Measurements from ENCODE around the gene MAPK8IP3. TPM values are rescaled to one million over a fixed set of nuclear protein-coding genes. Genes with fewer than 3 reads are reported as not detected.

Gene MAPK8IP3
- polyA plus RNA-seq, 3 donors = 1.1 to 185 (median 2.1) TPM

DNA sequence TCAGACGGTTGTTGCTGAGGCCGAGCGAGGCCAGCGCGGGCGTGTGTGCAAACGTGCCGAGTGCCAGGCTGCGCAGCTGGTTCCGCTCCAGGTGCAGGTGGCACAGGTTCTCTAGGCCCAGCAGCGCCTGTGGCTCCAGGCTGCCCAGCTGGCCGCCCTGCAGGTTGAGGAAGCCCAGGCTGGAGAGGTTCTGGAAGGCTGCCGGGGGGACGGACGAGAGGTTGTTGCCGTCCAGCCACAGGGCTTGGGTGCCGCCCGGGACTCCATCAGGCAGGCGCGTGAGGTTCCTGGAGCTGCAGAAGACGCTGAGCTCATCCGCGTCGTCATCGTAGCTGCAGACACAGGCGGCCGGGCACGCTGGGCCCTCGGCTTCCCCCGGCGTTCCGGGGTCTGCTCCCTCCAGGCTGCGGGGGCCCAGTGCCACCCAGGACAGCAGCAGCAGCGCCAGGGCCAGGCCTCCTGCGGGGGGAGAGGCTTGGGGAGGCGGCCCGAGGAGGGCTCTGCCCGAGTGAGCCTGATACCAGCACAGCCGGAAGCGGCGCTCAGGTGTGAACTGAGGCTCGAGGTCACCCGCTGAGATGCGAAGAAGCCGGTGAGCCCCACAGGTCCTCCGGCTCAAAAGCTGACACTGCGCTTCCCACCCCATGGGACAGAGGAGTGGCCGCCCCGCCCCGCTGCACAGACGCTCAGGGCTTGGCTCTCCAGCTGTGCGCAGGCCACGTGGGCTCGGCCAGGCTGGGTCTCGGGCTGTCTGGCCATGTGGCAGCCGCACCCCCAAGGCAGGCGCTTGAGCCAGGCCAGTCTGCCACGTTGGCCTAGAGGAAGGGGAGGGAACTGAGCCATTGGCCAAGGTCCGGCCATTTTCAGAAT, 86.2 kb downstream of the MAPK8IP3 start:
- Mint-ChIP-seq H3K9me3 (peaks cover 0 to 7% (median 0%) of the 10 kb centered on the region in 7 donors), H3K27ac (no peak overlapping the region), H3K4me3 (no peak overlapping the region), H3K36me3 (peaks cover 7 to 34% of the 10 kb centered on the region in 2 donors), H3K4me1 (no peaks in the 10 kb centered on the region), H3K27me3 (ENCODE audit: low read depth in 3 of 3) (peaks cover 0 to 2% (median 0%) of the 10 kb centered on the region in 3 donors)
- Histone ChIP-seq H3K4me1 (ENCODE audit: control insufficient read depth in 1 of 2, insufficient read depth in 2 of 2, low read length in 2 of 2) (no peaks in the 10 kb centered on the region), H3K27ac (ENCODE audit: low read depth in 1 of 2, low read length in 2 of 2) (no peak overlapping the region), H3K9ac (ENCODE audit: insufficient read depth, low read length, poor library complexity, severe bottlenecking) (no peak overlapping the region), H3K27me3 (ENCODE audit: control insufficient read depth in 2 of 2, insufficient read depth in 2 of 2, low read length in 2 of 2) (no peaks in the 10 kb centered on the region), H3K9me3 (replicated peaks in 1 of 2; ENCODE audit: control insufficient read depth in 1 of 2, insufficient read depth in 1 of 2, low read length in 2 of 2) (no peaks in the 10 kb centered on the region), H3K36me3 (replicated peaks in 1 of 2; ENCODE audit: control insufficient read depth in 1 of 2, insufficient read depth in 2 of 2, low read length in 2 of 2) (peaks cover 32 to 34% of the 10 kb centered on the region in 2 donors), H4K20me1 (ENCODE audit: insufficient read depth, low read length) (peaks cover 9% of the 10 kb centered on the region), H3K4me3 (replicated peaks in 1 of 3; ENCODE audit: low read depth in 2 of 3, low read length in 3 of 3) (no peak overlapping the region), H3K4me2 (replicated peaks; ENCODE audit: extremely low read depth, low read length, poor library complexity, severe bottlenecking) (no peak overlapping the region), H2AFZ (ENCODE audit: insufficient read depth, low read depth, low read length, poor library complexity, severe bottlenecking) (no peak overlapping the region), H3K79me2 (ENCODE audit: insufficient read depth, low read length) (no peaks in the 10 kb centered on the region)
- WGBS (ENCODE audit: insufficient coverage) = 95% methylated on average over 59 of the region's 59 CpGs
- intact Hi-C loops (cut with micrococcal nuclease) = no loop called here
- TF ChIP-seq, protein P1, sequence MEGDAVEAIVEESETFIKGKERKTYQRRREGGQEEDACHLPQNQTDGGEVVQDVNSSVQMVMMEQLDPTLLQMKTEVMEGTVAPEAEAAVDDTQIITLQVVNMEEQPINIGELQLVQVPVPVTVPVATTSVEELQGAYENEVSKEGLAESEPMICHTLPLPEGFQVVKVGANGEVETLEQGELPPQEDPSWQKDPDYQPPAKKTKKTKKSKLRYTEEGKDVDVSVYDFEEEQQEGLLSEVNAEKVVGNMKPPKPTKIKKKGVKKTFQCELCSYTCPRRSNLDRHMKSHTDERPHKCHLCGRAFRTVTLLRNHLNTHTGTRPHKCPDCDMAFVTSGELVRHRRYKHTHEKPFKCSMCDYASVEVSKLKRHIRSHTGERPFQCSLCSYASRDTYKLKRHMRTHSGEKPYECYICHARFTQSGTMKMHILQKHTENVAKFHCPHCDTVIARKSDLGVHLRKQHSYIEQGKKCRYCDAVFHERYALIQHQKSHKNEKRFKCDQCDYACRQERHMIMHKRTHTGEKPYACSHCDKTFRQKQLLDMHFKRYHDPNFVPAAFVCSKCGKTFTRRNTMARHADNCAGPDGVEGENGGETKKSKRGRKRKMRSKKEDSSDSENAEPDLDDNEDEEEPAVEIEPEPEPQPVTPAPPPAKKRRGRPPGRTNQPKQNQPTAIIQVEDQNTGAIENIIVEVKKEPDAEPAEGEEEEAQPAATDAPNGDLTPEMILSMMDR (IDR thresholded peaks at IDR 0.05) = no peak
- no peak for DNase-seq

DNA sequence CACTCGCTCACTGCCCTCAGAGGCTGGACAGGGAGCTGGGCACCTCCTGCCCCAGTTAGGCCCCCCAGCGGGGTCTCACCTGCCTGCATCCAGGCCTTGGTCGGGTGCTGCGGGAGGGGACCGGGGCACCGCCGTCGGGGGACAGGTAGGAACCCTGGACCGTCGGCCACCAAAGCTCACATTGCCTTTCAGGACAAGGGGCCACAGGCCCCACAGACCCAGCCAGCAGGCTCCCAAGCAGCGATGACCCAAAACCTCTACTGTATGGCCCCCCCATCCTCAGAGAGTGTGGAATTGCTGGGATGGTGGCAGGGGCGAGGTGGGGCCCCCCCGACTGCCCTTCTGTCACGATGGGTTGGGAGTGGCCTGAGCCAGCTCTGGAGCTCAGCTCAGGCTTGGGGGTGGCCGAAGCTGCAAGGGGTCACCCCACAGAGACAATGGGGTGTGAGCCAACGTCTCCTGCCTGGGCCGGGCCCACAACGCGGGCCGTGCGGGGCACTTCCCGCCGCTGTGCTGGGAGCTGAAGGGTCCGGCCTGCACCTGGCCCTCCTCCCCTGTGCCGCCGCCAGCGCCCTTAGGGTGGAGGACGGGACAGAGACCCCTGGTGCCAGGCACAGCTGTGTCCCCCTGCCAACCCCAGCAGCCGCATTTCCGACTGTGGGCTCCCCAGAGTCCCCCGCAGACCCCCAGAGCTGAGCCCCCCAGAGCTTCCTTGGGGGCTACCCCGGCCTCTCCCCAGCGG, 87.0 kb downstream of the MAPK8IP3 start:
- Mint-ChIP-seq H3K27ac (no peak overlapping the region), H3K27me3 (ENCODE audit: low read depth in 3 of 3) (peaks cover 0 to 2% (median 0%) of the 10 kb centered on the region in 3 donors), H3K36me3 (peaks cover 7 to 26% of the 10 kb centered on the region in 2 donors), H3K9me3 (peaks cover 2 to 14% (median 8%) of the 10 kb centered on the region in 7 donors), H3K4me1 (no peaks in the 10 kb centered on the region), H3K4me3 (no peak overlapping the region)
- Histone ChIP-seq H3K9ac (ENCODE audit: insufficient read depth, low read length, poor library complexity, severe bottlenecking) (no peak overlapping the region), H3K4me3 (replicated peaks in 1 of 3; ENCODE audit: low read depth in 2 of 3, low read length in 3 of 3) (no peak overlapping the region), H3K27me3 (ENCODE audit: control insufficient read depth in 2 of 2, insufficient read depth in 2 of 2, low read length in 2 of 2) (no peaks in the 10 kb centered on the region), H3K36me3 (replicated peaks in 1 of 2; ENCODE audit: control insufficient read depth in 1 of 2, insufficient read depth in 2 of 2, low read length in 2 of 2) (peaks cover 23 to 26% of the 10 kb centered on the region in 2 donors), H3K4me2 (replicated peaks; ENCODE audit: extremely low read depth, low read length, poor library complexity, severe bottlenecking) (no peak overlapping the region), H3K9me3 (replicated peaks in 1 of 2; ENCODE audit: control insufficient read depth in 1 of 2, insufficient read depth in 1 of 2, low read length in 2 of 2) (peaks cover 3 to 7% of the 10 kb centered on the region in 2 donors), H3K4me1 (ENCODE audit: control insufficient read depth in 1 of 2, insufficient read depth in 2 of 2, low read length in 2 of 2) (no peaks in the 10 kb centered on the region), H3K79me2 (ENCODE audit: insufficient read depth, low read length) (no peaks in the 10 kb centered on the region), H4K20me1 (ENCODE audit: insufficient read depth, low read length) (peaks cover 2% of the 10 kb centered on the region), H2AFZ (ENCODE audit: insufficient read depth, low read depth, low read length, poor library complexity, severe bottlenecking) (no peak overlapping the region), H3K27ac (ENCODE audit: low read depth in 1 of 2, low read length in 2 of 2) (no peak overlapping the region)
- DNase-seq = no peak
- intact Hi-C loops (cut with micrococcal nuclease) = no loop called here
- 94% methylated on average over 22 of the region's 33 CpGs for WGBS (ENCODE audit: insufficient coverage)
- TF ChIP-seq, protein P1 (IDR thresholded peaks at IDR 0.05) = no peak
